Smooth muscle cell (in vitro differentiated cells): ENCODE results near the gene SEMA4B. TPM values are rescaled to one million over a fixed set of nuclear protein-coding genes. Genes with fewer than 3 reads are reported as not detected.

Source experiments
- DNase-seq: peaks from one replicate; lab custom pipeline; 2025; ENCODE audit not compliant: unreplicated experiment; lab: John Stamatoyannopoulos, UW
- H2AFZ ChIP-seq: fragments of 200-600 bp; sonication (generic); 2 replicates; pipeline ENCODE4 v1.6.0; 2016; ENCODE audit warnings: antibody characterized with exemption, low read depth, mild to moderate bottlenecking
- H3F3A ChIP-seq: fragments of 200-600 bp; sonication (generic); 2 replicates; pipeline ENCODE4 v1.6.0; 2017; ENCODE audit warnings: antibody characterized with exemption, low read depth
- H3K27ac ChIP-seq: fragments of 200-600 bp; sonication (generic); 2 replicates; pipeline ENCODE4 v1.5.1; 2016; ENCODE audit warnings: low read depth, mild to moderate bottlenecking
- H3K27me3 ChIP-seq: fragments of 200-600 bp; sonication (generic); 2 replicates; pipeline ENCODE4 v1.6.1; 2016; ENCODE audit warnings: low read depth, mild to moderate bottlenecking
- H3K36me3 ChIP-seq: fragments of 200-600 bp; sonication (generic); 2 replicates; pipeline ENCODE4 v1.5.1; 2016; ENCODE audit warnings: low read depth
- H3K4me1 ChIP-seq: fragments of 200-600 bp; sonication (generic); 2 replicates; pipeline ENCODE4 v1.5.1; 2016; ENCODE audit warnings: low read depth
- H3K4me2 ChIP-seq: fragments of 200-600 bp; sonication (generic); 2 replicates; pipeline ENCODE4 v1.6.0; 2016; ENCODE audit warnings: mild to moderate bottlenecking
- H3K4me3 ChIP-seq: fragments of 200-600 bp; sonication (generic); 2 replicates; pipeline ENCODE4 v1.5.1; 2016; ENCODE audit warnings: mild to moderate bottlenecking
- H3K79me2 ChIP-seq: fragments of 200-600 bp; sonication (generic); 2 replicates; pipeline ENCODE4 v1.6.0; 2016; ENCODE audit warnings: low read depth, mild to moderate bottlenecking
- H3K9ac ChIP-seq: fragments of 200-600 bp; sonication (generic); 2 replicates; pipeline ENCODE4 v1.6.0; 2016; ENCODE audit warnings: low read depth
- H3K9me3 ChIP-seq: fragments of 200-600 bp; sonication (generic); replicated peaks from 2 replicates; pipeline ENCODE4 v1.5.1; 2016; ENCODE audit warnings: low read depth
- H4K20me1 ChIP-seq: fragments of 200-600 bp; sonication (generic); 2 replicates; pipeline ENCODE4 v1.6.0; 2016; ENCODE audit warnings: low read depth
- WGBS: methylation state at CpG from one replicate; pipeline ENCODE4 v1.1.7; 2016; ENCODE audit warnings: low lambda C conversion rate; 5-methylcytosine and 5-hydroxymethylcytosine counted together
- polyA plus RNA-seq: library from polyadenylated mRNA; unstranded; fragments of >200 nt; fragmentation: Nextera tagmentation; extraction: Ambion mirVana; gene quantifications from 2 replicates; pipeline ENCODE4 v1.2.1, GENCODE V29; 2016
- total RNA-seq: library from RNA; depleted of rRNA; stranded (reverse); fragments of >200 nt; gene quantifications from 2 replicates; pipeline ENCODE4 v1.2.3, GENCODE V29; 2014
- TF ChIP-seq, protein P1 (sequence below): fragments of 200-600 bp; sonication (generic); IDR thresholded peaks from 2 replicates; pipeline ENCODE4 v1.5.1; 2017; ENCODE audit warnings: borderline replicate concordance, mild to moderate bottlenecking, antibody characterized with exemption; ENCODE audit not compliant: insufficient read depth, poor library complexity, severe bottlenecking

SEMA4B gene
- total and polyA plus RNA-seq, 2 experiments from 2014 or later: 29.6 to 51.4 TPM

DNA sequence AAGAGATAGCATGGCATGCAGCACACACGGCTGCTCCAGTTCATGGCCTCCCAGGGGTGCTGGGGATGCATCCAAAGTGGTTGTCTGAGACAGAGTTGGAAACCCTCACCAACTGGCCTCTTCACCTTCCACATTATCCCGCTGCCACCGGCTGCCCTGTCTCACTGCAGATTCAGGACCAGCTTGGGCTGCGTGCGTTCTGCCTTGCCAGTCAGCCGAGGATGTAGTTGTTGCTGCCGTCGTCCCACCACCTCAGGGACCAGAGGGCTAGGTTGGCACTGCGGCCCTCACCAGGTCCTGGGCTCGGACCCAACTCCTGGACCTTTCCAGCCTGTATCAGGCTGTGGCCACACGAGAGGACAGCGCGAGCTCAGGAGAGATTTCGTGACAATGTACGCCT lies 27.8 kb downstream of the SEMA4B start:
- Histone ChIP-seq H3K27ac (no peak overlapping the region), H2AFZ (no peak overlapping the region), H3K9ac (no peak overlapping the region), H4K20me1 (peaks cover 10% of the 10 kb centered on the region), H3K27me3 (no peaks in the 10 kb centered on the region), H3K9me3 (no peaks in the 10 kb centered on the region), H3K4me1 (peaks cover 5% of the 10 kb centered on the region), H3F3A (no peaks in the 10 kb centered on the region), H3K36me3 (no peaks in the 10 kb centered on the region), H3K4me3 (no peak overlapping the region), H3K4me2 (no peak overlapping the region), H3K79me2 (peaks cover 6% of the 10 kb centered on the region)
- TF ChIP-seq, protein P1, sequence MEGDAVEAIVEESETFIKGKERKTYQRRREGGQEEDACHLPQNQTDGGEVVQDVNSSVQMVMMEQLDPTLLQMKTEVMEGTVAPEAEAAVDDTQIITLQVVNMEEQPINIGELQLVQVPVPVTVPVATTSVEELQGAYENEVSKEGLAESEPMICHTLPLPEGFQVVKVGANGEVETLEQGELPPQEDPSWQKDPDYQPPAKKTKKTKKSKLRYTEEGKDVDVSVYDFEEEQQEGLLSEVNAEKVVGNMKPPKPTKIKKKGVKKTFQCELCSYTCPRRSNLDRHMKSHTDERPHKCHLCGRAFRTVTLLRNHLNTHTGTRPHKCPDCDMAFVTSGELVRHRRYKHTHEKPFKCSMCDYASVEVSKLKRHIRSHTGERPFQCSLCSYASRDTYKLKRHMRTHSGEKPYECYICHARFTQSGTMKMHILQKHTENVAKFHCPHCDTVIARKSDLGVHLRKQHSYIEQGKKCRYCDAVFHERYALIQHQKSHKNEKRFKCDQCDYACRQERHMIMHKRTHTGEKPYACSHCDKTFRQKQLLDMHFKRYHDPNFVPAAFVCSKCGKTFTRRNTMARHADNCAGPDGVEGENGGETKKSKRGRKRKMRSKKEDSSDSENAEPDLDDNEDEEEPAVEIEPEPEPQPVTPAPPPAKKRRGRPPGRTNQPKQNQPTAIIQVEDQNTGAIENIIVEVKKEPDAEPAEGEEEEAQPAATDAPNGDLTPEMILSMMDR: no peak
- no peak for DNase-seq
- 97% methylated on average over 15 of the region's 15 CpGs for WGBS

DNA sequence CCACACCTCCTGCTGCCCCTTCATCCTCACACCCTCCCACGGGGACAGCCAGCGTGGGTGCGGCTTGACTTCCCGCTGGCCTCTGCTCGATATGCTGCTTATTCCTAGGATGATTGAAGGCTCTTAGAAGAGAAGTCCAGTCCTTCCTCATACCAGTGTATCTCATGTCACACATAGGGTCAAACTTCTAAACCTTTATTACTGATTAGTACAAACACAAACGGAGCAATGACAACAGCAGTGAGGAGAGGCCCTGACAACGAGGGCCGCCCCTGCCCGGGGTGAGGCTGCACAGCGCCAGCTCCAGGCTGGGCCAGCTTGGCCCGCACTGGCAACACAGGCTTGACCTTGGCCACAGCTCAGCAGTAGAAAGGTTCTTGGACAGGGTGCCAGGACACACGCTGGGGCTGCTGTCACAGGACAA lies 29.0 kb downstream of the SEMA4B start:
- Histone ChIP-seq H3K36me3 (no peaks in the 10 kb centered on the region), H3K27ac (no peak overlapping the region), H3K79me2 (peaks cover 6% of the 10 kb centered on the region), H3F3A (no peaks in the 10 kb centered on the region), H3K4me2 (no peak overlapping the region), H3K27me3 (no peaks in the 10 kb centered on the region), H2AFZ (no peak overlapping the region), H4K20me1 (peaks cover 10% of the 10 kb centered on the region), H3K9me3 (no peaks in the 10 kb centered on the region), H3K9ac (no peak overlapping the region), H3K4me3 (no peak overlapping the region), H3K4me1 (peaks cover 11% of the 10 kb centered on the region)
- DNase-seq: no peak
- 92% methylated on average over 12 of the region's 12 CpGs for WGBS
- TF ChIP-seq, protein P1: no peak

DNA sequence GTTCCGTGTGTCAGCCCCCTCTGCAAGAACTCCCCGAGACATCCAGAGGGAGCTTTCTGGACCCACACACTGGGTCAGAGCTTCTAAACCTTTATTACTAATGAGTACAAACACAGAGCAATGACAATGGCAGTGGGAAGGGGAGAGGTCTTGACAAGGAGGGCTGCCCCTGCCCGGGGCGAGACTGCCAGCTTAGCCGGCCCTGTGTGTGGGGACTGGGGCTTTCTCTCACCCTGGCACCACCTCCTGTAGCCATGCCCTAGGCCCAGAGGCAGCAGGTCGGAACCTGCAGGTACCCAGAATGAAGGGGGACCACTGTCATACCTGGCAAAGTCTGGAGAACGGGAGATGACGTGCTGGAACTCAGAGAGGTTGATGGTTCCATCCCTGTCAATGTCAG lies 29.5 kb downstream of the SEMA4B start:
- Histone ChIP-seq H3F3A (no peaks in the 10 kb centered on the region), H3K79me2 (peaks cover 6% of the 10 kb centered on the region), H3K4me2 (no peak overlapping the region), H2AFZ (no peak overlapping the region), H3K36me3 (no peaks in the 10 kb centered on the region), H3K4me3 (no peak overlapping the region), H4K20me1 (peaks cover 10% of the 10 kb centered on the region), H3K9me3 (no peaks in the 10 kb centered on the region), H3K9ac (no peak overlapping the region), H3K4me1 (peaks cover 11% of the 10 kb centered on the region), H3K27me3 (no peaks in the 10 kb centered on the region), H3K27ac (no peak overlapping the region)
- TF ChIP-seq, protein P1: no peak
- 97% methylated on average over 8 of the region's 8 CpGs for WGBS
- DNase-seq: no peak
